KMS-11 (cell line): Measurements from ENCODE around the gene GRM5.

Experiments
- H2AFZ ChIP-seq: fragments of 200-600 bp; sonication (generic); 2 replicates; pipeline ENCODE4 v1.6.1; 2016; ENCODE audit warnings: antibody characterized with exemption, mixed run types, low read depth
- H3K27ac ChIP-seq: fragments of 200-600 bp; sonication (generic); 2 replicates; pipeline ENCODE4 v1.6.1; 2016; ENCODE audit warnings: mild to moderate bottlenecking, mixed run types
- H3K27me3 ChIP-seq: fragments of 200-600 bp; sonication (generic); 2 replicates; pipeline ENCODE4 v1.6.1; 2017; ENCODE audit warnings: mild to moderate bottlenecking, low read depth, mixed run types, moderate library complexity; ENCODE audit not compliant: insufficient read depth
- H3K36me3 ChIP-seq: fragments of 200-600 bp; sonication (generic); 2 replicates; pipeline ENCODE4 v1.6.1; 2017; ENCODE audit warnings: mild to moderate bottlenecking, mixed run types; ENCODE audit not compliant: insufficient read depth
- H3K4me1 ChIP-seq: fragments of 200-600 bp; sonication (generic); 2 replicates; pipeline ENCODE4 v1.6.1; 2016; ENCODE audit warnings: mild to moderate bottlenecking, low read depth, mixed run types; ENCODE audit not compliant: poor library complexity, severe bottlenecking
- H3K4me2 ChIP-seq: fragments of 200-600 bp; sonication (generic); 2 replicates; pipeline ENCODE4 v1.7.0; 2016; ENCODE audit warnings: mild to moderate bottlenecking, mixed run types
- H3K4me3 ChIP-seq: fragments of 200-600 bp; sonication (generic); IDR thresholded peaks from 2 replicates; pipeline ENCODE4 v1.6.1; 2017; ENCODE audit warnings: low read depth, low read length, mixed read lengths; ENCODE audit not compliant: insufficient read depth
- H3K79me2 ChIP-seq: fragments of 200-600 bp; sonication (generic); 2 replicates; pipeline ENCODE4 v1.6.1; 2016; ENCODE audit warnings: low read depth, mixed run types; ENCODE audit not compliant: insufficient read depth
- H3K9ac ChIP-seq: fragments of 200-600 bp; sonication (generic); 2 replicates; pipeline ENCODE4 v1.6.1; 2016; ENCODE audit warnings: mild to moderate bottlenecking, mixed run types
- H4K20me1 ChIP-seq: fragments of 200-600 bp; sonication (generic); 2 replicates; pipeline ENCODE4 v1.6.1; 2016; ENCODE audit warnings: mild to moderate bottlenecking, mixed run types; ENCODE audit not compliant: insufficient read depth
- CTCF ChIP-seq: fragments of 200-600 bp; sonication (generic); conservative IDR thresholded peaks from 2 replicates; pipeline ENCODE4 v1.6.1; 2017; ENCODE audit warnings: low read depth, mild to moderate bottlenecking, antibody characterized with exemption, low read length, moderate library complexity, mixed read lengths

Gene GRM5

GRCh38 chr11:88695689-88696414, 369.9 kb downstream of the GRM5 start:
- H3K27me3 ChIP-seq = no peaks in the 10 kb centered on the region
- TF ChIP-seq CTCF = no peak
- H4K20me1 ChIP-seq = no peaks in the 10 kb centered on the region
- H3K4me1 ChIP-seq = no peaks in the 10 kb centered on the region
- H2AFZ ChIP-seq = no peak overlapping the region
- H3K36me3 ChIP-seq = no peaks in the 10 kb centered on the region
- no peak overlapping the region for H3K9ac ChIP-seq
- H3K4me2 ChIP-seq = no peak overlapping the region
- H3K4me3 ChIP-seq = no peak overlapping the region
- no peak overlapping the region for H3K27ac ChIP-seq
- H3K79me2 ChIP-seq = no peaks in the 10 kb centered on the region

- H3K27ac ChIP-seq = no peak overlapping the region
- no peak for TF ChIP-seq CTCF
- no peak overlapping the region for H2AFZ ChIP-seq
- H3K9ac ChIP-seq = no peak overlapping the region
- H3K79me2 ChIP-seq = no peaks in the 10 kb centered on the region
- no peaks in the 10 kb centered on the region for H3K27me3 ChIP-seq
- no peaks in the 10 kb centered on the region for H4K20me1 ChIP-seq
- H3K4me3 ChIP-seq = no peak overlapping the region
- no peak overlapping the region for H3K4me2 ChIP-seq
- H3K4me1 ChIP-seq = no peaks in the 10 kb centered on the region
- no peaks in the 10 kb centered on the region for H3K36me3 ChIP-seq
Measured at GRCh38 chr11:88692306-88693086, 373.3 kb downstream of the GRM5 start.

- Histone ChIP-seq H3K4me1 (no peaks in the 10 kb centered on the region), H3K79me2 (no peaks in the 10 kb centered on the region), H2AFZ (no peak overlapping the region), H3K36me3 (no peaks in the 10 kb centered on the region), H3K4me3 (no peak overlapping the region), H3K9ac (no peak overlapping the region), H3K27me3 (no peaks in the 10 kb centered on the region), H3K4me2 (no peak overlapping the region), H3K27ac (no peak overlapping the region), H4K20me1 (no peaks in the 10 kb centered on the region)
- TF ChIP-seq CTCF = no peak
Measured at GRCh38 chr11:88689548-88690240, 376.1 kb downstream of the GRM5 start.

- H3K4me3 ChIP-seq = no peak overlapping the region
- H3K9ac ChIP-seq = no peak overlapping the region
- no peaks in the 10 kb centered on the region for H3K4me1 ChIP-seq
- TF ChIP-seq CTCF = no peak
- H3K4me2 ChIP-seq = no peak overlapping the region
- no peak overlapping the region for H3K27ac ChIP-seq
- no peaks in the 10 kb centered on the region for H4K20me1 ChIP-seq
- H3K27me3 ChIP-seq = no peaks in the 10 kb centered on the region
- no peak overlapping the region for H2AFZ ChIP-seq
- H3K79me2 ChIP-seq = no peaks in the 10 kb centered on the region
- no peaks in the 10 kb centered on the region for H3K36me3 ChIP-seq
Measured at GRCh38 chr11:88683024-88683423, 382.8 kb downstream of the GRM5 start.
